Measurements from ENCODE around the gene SRXN1.

DNA sequence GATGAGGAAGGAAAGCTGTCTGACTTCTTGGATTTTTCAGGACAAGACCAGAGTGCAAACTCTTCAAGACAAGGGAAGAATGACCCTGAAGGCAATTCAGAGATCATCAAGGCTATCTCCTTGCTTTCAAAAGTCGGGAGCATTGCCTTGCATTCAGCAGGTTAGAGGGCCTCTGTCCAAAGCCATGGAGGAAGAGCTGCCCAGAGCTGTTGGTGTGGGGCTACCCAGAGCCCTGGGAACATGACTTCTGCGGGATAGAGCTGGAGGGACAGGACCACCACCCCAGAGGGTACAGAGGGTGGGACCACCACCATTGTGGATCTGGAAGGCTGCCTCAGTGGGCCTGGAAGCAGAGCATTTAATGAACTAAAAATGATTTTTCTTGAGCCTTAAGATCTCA, 5.2 kb upstream of the SRXN1 start:
- TF ChIP-seq CTCF (IDR thresholded peaks at IDR 0.05) = no peak
- no peak for TF ChIP-seq EP300 (IDR thresholded peaks at IDR 0.05)
- no peak for TF ChIP-seq POLR2A (IDR thresholded peaks at IDR 0.05)
